Inflammatory macrophage (primary cell): ENCODE data around the gene ITGA1.
A peak's percentile ranks its signal among the peaks of the same experiment; 100 is the strongest.
"Not testable (repeated sequence)": the region's sequence is repeated elsewhere in the genome, so short reads cannot be mapped to it uniquely, and the experiment has no call there.

ENCODE experiments used
- DNase-seq, 2 donors: peaks; one replicate each; pipeline ENCODE4 v3.0.0-alpha.2; 2020 to 2022
- total RNA-seq, 18 experiments: gene quantifications; one replicate each; lab custom pipeline; 2026; ENCODE audit warnings: mixed read lengths in 6 of 18, inconsistent platforms in 2 of 18; lab: John Stamatoyannopoulos, UW

Gene ITGA1
- total RNA-seq: 0.07 to 2.4 (median 0.93) reads per million in 18 experiments

- DNase-seq: peak; percentile 30 to 41
These were observed at the start of gene ITGA1, which contains the start of gene PELO for GRCh38 chr5:52787600-52788504. ITGA1 (plus strand) TSS chr5:52787916; CDS start chr5:52788354, 438 bp downstream. PELO (plus strand) TSS chr5:52787916; CDS start chr5:52800395, 12,479 bp downstream.

GRCh38 chr5:52738095-52738506 lies 49.6 kb upstream of the ITGA1 start:
- DNase-seq: no peak

GRCh38 chr5:52740007-52740406 lies 47.7 kb upstream of the ITGA1 start:
- no peak for DNase-seq

- no peak for DNase-seq
These were observed 44.7 kb upstream of the ITGA1 start for GRCh38 chr5:52743012-52743411.

GRCh38 chr5:52743529-52743928 lies 44.2 kb upstream of the ITGA1 start:
- DNase-seq: no peak

- no peak for DNase-seq
These were observed 43.7 kb upstream of the ITGA1 start for GRCh38 chr5:52743970-52744369.

GRCh38 chr5:52744867-52745458 lies 42.8 kb upstream of the ITGA1 start:
- DNase-seq: not testable (repeated sequence)

GRCh38 chr5:52746539-52746938 lies 41.2 kb upstream of the ITGA1 start:
- no peak for DNase-seq

GRCh38 chr5:52748590-52748989 lies 39.1 kb upstream of the ITGA1 start:
- DNase-seq: no peak

GRCh38 chr5:52749666-52750065 lies 38.0 kb upstream of the ITGA1 start:
- DNase-seq: no peak

- no peak for DNase-seq
These were observed 36.6 kb upstream of the ITGA1 start for GRCh38 chr5:52751137-52751536.

GRCh38 chr5:52754051-52754450 lies 33.7 kb upstream of the ITGA1 start:
- DNase-seq: no peak

GRCh38 chr5:52757527-52757926 lies 30.2 kb upstream of the ITGA1 start:
- no peak for DNase-seq

GRCh38 chr5:52758014-52758413 lies 29.7 kb upstream of the ITGA1 start:
- DNase-seq: no peak

- DNase-seq: no peak
These were observed 28.4 kb upstream of the ITGA1 start for GRCh38 chr5:52759331-52759730.

GRCh38 chr5:52760695-52761366 lies 26.9 kb upstream of the ITGA1 start:
- DNase-seq: peak in 1 of 2 donors; percentile 19

- no peak for DNase-seq
These were observed 20.4 kb upstream of the ITGA1 start for GRCh38 chr5:52767217-52767743.

GRCh38 chr5:52767766-52768480 lies 19.8 kb upstream of the ITGA1 start:
- DNase-seq: peak in 1 of 2 donors; percentile 9

GRCh38 chr5:52769061-52769460 lies 18.7 kb upstream of the ITGA1 start:
- no peak for DNase-seq

- no peak for DNase-seq
These were observed 17.3 kb upstream of the ITGA1 start for GRCh38 chr5:52770287-52770939.

- DNase-seq: no peak
These were observed 16.2 kb upstream of the ITGA1 start for GRCh38 chr5:52771343-52772039.
